HAP-1 (cell line): Measurements from ENCODE around the gene PRODH.
"Not testable (repeated sequence)": the region's sequence is repeated elsewhere in the genome, so short reads cannot be mapped to it uniquely, and the experiment has no call there.

Experiments
- DNase-seq, 2 experiments: peaks; one replicate each; pipeline ENCODE4 v3.0.0-alpha.2; 2016 to 2020; ENCODE audit warnings: low spot score in 2 of 2
- H3K27me3 ChIP-seq: fragments of 250-450 bp; sonication (Bioruptor Pico); 2 replicates; pipeline ENCODE4 v1.5.1; 2020; ENCODE audit warnings: low read depth, mild to moderate bottlenecking, moderate library complexity
- H3K36me3 ChIP-seq: fragments of 250-450 bp; sonication (Bioruptor Pico); replicated peaks from 2 replicates; pipeline ENCODE4 v1.5.1; 2020; ENCODE audit warnings: mild to moderate bottlenecking
- H3K4me1 ChIP-seq: fragments of 250-450 bp; sonication (Bioruptor Pico); 2 replicates; pipeline ENCODE4 v1.5.1; 2020; ENCODE audit warnings: mild to moderate bottlenecking
- H3K4me3 ChIP-seq: fragments of 250-450 bp; sonication (Bioruptor Pico); 2 replicates; pipeline ENCODE4 v1.5.1; 2020; ENCODE audit warnings: mild to moderate bottlenecking, moderate library complexity
- H3K9me3 ChIP-seq: fragments of 250-450 bp; sonication (Bioruptor Pico); 2 replicates; pipeline ENCODE4 v1.5.1; 2020; ENCODE audit warnings: mild to moderate bottlenecking, moderate library complexity
- in situ Hi-C: fragments of 300-500 bp; cut with MboI; formaldehyde crosslinking; loops from 3 replicates; pipeline ENCODE4 v1.14.3; 2020; ENCODE audit warnings: low sequenced_read_pairs, inconsistent platforms, mixed read lengths

PRODH gene

DNA sequence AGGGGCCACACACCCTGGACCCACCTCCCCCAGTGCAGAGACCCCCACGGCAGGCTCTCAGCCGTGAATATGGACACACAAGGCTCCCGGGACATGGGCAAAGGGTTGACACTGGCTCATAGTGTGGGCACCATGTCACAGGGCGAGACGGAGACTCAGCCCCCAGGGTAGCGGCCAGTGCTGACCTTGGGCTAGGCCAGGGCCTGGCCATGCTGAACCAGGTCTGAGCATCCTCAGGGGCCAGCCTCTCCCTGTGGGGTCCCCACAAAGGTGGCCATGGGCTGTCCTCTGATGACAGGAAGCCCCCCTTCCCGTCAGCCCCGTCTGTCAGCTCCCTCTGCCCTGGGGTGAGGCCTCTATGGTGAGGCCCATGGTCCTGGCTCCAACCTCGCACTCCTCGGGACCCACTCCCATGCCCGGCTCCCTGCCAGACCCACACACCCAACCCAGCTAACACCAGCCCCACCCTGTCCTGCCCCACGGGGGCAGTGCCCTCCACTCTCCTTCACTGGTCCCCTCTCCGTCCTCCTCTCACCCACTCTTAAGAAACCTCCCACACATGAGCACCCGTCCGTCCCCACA, 19.0 kb upstream of the PRODH start:
- Histone ChIP-seq H3K4me3 (no peak overlapping the region), H3K9me3 (no peaks in the 10 kb centered on the region), H3K27me3 (no peaks in the 10 kb centered on the region; the same call in 1 of the 2 replicates), H3K4me1 (no peaks in the 10 kb centered on the region), H3K36me3 (no peaks in the 10 kb centered on the region)
- in situ Hi-C loops: loop anchor here (10.0 to 25.0 kb wide), 2 partner anchors 482 to 680 kb away; partner anchors contain the start of genes C22orf39, HIRA and MRPL40
- DNase-seq: no peak

DNA sequence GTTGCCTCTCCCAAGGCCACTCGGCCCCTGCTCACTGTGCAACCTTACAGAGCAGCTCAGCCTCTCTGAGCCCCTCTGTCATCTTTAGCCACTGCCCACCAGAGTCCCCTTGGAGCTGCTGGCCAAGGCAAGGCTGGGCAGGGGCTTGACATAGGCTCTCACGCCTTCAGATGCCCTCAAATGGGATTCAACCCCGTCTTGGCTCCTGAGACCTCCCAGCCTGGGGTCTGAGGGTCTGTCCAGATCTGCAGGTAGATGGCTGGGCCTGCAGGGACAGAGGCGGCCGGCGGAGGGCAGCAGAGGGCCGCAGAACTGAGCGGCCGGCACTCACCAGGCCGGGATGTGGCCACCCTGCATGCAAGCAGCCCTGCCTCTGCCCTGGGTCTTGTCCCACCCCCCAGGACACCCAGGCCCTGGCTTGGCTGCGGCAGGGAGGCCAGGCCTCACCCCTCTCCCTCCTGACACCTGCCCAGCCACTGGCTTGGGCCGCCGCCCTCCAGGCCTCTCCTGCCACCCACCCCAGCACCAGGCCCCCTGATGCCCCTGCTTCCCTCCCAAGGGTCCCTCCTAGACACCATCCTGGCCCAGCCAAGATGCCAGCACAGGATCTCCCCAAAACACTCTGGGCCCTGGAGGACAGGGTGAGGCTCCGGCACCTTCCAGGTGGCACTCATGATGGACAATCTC, 18.4 kb upstream of the PRODH start:
- H3K36me3 ChIP-seq, H3K4me1 ChIP-seq, H3K4me3 ChIP-seq, H3K9me3 ChIP-seq, H3K27me3 ChIP-seq: not testable (repeated sequence)
- peak; percentile 63 to 85 for DNase-seq
- in situ Hi-C loops: loop anchor here (10.0 to 25.0 kb wide), 2 partner anchors 483 to 680 kb away; partner anchors contain the start of genes C22orf39, HIRA and MRPL40

DNA sequence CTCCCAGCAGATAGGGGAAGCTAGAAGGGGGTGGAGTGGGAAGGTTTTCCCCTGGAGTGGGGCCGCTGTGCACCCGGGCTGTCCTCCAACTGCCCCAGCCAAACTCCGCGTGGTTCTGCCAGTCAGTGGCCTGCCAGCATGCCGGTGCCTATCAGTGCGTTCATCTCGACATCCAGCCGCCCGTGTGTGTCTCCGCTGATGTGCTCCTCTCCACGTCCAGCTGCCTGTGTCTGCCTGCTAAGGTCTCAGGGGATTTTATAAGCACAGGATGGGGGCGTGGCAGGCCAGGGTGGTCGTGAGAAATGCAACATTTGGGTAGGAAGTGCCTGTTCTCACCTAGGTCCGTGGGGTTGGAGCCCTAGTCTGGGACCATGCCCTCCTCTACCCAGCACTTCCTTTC, 17.0 kb upstream of the PRODH start:
- not testable (repeated sequence) for H3K4me1 ChIP-seq, H3K27me3 ChIP-seq, DNase-seq, H3K4me3 ChIP-seq, H3K9me3 ChIP-seq, H3K36me3 ChIP-seq
- in situ Hi-C loops: loop anchor here (10.0 to 25.0 kb wide), 2 partner anchors 484 to 682 kb away; partner anchors contain the start of genes C22orf39, HIRA and MRPL40

DNA sequence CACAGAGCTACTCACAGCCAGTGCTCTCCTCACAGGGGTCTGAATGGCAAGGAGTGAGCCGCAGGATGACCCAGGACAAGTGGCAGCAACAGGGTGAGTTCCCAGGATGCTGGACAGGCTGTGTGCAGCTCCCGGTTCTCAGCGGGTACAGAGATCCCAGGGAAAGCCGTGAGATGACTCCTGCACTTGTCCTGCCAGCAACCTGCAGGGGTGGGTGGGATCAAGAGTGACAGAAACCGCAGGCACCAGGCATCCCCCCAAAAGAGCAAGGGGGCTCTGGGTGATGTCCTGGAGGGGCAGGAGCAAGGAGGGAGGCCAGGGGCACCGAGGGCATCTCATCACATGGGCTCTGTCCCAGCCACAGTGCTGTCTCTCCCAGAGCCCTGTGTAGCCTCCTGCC, 15.9 kb upstream of the PRODH start:
- H3K4me3 ChIP-seq: no peak overlapping the region
- peaks cover 12% of the 10 kb centered on the region for H3K4me1 ChIP-seq
- no peaks in the 10 kb centered on the region for H3K9me3 ChIP-seq
- no peak for DNase-seq
- H3K36me3 ChIP-seq: peaks cover 10% of the 10 kb centered on the region
- H3K27me3 ChIP-seq: no peaks in the 10 kb centered on the region
- in situ Hi-C loops: loop anchor here (10.0 to 25.0 kb wide), 2 partner anchors 485 to 683 kb away; partner anchors contain the start of genes C22orf39, HIRA and MRPL40

DNA sequence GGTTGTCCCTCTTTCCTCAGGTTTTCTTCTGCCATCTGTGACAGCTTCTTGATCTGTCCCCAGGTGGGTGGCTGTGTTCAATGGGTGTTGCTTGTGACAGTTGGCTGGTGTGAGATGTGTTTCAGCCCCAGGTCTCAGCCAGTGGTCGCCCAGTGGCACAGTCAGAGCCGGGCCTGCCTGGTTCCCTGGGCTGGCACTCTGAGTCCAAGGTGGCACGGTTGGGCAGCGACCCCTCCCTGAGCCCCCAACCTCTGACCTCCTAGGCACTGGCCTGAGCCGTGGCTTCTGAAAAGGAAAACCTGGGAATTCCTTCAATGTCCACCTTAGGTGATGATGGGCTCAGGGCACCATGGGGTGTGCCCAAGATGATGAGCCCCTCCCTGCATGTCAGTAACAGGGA, 14.0 kb upstream of the PRODH start:
- no peaks in the 10 kb centered on the region for H3K9me3 ChIP-seq
- peaks cover 12% of the 10 kb centered on the region for H3K4me1 ChIP-seq
- H3K36me3 ChIP-seq: peaks cover 10% of the 10 kb centered on the region
- in situ Hi-C loops: loop anchor here (10.0 to 25.0 kb wide), 2 partner anchors 487 to 685 kb away; partner anchors contain the start of genes C22orf39, HIRA and MRPL40
- no peak overlapping the region for H3K4me3 ChIP-seq
- no peaks in the 10 kb centered on the region for H3K27me3 ChIP-seq
- no peak for DNase-seq

DNA sequence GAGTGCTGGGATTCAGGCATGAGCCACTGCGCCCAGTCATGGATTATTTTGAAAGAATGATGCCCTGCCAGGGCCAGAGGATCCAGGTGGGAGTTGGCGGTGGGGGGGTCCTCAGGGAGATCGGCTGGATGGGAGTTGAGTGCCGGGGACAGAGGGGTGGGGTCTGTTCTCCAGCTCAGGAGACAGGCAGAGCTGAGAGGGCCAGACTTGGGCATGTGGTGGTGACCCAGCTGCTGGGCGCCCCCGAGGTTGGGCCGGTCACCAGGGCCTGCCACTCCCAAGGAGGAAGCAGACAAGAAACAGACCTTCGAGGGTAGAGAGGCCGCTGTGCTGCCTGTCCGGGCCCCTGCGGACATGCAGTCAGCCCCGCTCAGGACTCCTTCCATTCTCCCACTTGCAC, 11.8 kb upstream of the PRODH start:
- Histone ChIP-seq H3K27me3 (no peaks in the 10 kb centered on the region), H3K36me3 (peaks cover 10% of the 10 kb centered on the region), H3K9me3 (no peaks in the 10 kb centered on the region), H3K4me1 (peaks cover 12% of the 10 kb centered on the region), H3K4me3 (peak overlapping the region; percentile 13)
- DNase-seq: peak in 1 of 2 experiments; percentile 32
- in situ Hi-C loops: no loop called here

DNA sequence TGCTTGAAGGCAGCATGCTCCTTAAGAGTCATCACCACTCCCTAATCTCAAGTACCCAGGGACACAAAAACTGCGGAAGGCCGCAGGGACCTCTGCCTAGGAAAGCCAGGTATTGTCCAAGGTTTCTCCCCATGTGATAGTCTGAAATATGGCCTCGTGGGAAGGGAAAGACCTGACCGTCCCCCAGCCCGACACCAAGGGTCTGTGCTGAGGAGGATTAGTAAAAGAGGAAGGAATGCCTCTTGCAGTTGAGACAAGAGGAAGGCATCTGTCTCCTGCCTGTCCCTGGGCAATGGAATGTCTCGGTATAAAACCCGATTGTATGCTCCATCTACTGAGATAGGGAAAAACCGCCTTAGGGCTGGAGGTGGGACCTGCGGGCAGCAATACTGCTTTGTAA, 11.0 kb upstream of the PRODH start:
- H3K36me3 ChIP-seq, H3K9me3 ChIP-seq, H3K4me3 ChIP-seq, H3K27me3 ChIP-seq, in situ Hi-C loops: not testable (repeated sequence)
- H3K4me1 ChIP-seq: peaks cover 12% of the 10 kb centered on the region
- peak in 1 of 2 experiments; percentile 81 for DNase-seq

DNA sequence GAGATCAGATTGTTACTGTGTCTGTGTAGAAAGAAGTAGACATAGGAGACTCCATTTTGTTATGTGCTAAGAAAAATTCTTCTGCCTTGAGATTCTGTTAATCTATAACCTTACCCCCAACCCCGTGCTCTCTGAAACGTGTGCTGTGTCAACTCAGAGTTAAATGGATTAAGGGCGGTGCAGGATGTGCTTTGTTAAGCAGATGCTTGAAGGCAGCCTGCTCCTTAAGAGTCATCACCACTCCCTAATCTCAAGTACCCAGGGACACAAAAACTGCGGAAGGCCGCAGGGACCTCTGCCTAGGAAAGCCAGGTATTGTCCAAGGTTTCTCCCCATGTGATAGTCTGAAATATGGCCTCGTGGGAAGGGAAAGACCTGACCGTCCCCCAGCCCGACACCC, 2.6 kb upstream of the PRODH start:
- H3K9me3 ChIP-seq, in situ Hi-C loops, H3K36me3 ChIP-seq, H3K27me3 ChIP-seq, H3K4me3 ChIP-seq, H3K4me1 ChIP-seq: not testable (repeated sequence)
- peak in 1 of 2 experiments; percentile 74 for DNase-seq

DNA sequence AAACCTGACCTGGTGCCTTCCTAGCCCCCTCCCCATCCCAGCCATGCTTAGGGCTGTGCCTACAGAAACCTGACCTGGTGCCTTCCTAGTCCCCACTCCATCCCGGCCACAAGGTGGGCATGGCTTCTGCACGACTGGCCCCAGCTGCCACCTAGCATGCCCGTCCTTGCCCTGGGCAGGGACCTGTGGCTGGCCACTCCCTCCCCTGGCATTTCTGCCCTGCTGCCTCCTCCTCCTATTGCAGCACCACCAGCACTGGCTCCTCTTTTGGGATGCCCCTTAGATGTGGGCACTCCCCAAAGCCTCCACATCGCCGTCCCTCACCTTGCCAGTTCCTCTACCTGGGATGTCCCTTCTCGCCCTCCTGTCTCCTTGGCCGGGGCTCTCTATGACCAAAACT, 1.4 kb downstream of the PRODH start:
- H3K4me3 ChIP-seq, H3K4me1 ChIP-seq, H3K36me3 ChIP-seq, H3K9me3 ChIP-seq, DNase-seq, H3K27me3 ChIP-seq, in situ Hi-C loops: not testable (repeated sequence)

DNA sequence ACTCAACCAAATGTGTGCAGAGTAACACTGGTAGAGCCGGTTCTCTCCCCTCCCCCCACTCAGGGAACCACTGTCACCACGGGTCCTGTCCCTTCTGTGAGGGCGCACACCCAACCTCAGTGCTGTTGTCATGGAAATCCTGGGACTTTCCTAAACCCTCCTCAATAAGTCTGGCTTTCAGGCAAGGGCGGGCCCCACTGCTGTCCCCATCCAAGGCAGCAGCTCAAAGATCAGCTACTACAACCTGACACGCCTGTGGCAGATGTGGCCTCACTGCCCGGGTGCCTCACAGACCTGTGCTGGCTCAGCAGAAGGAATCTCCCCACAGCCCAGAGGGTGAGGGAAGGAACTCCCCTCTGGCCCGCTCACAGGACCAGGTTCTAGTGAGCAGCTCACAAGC, 2.2 kb downstream of the PRODH start:
- H3K4me3 ChIP-seq: no peak overlapping the region
- no peaks in the 10 kb centered on the region for H3K9me3 ChIP-seq
- in situ Hi-C loops: no loop called here
- no peaks in the 10 kb centered on the region for H3K4me1 ChIP-seq
- H3K36me3 ChIP-seq: no peaks in the 10 kb centered on the region
- no peak for DNase-seq
- H3K27me3 ChIP-seq: no peaks in the 10 kb centered on the region

DNA sequence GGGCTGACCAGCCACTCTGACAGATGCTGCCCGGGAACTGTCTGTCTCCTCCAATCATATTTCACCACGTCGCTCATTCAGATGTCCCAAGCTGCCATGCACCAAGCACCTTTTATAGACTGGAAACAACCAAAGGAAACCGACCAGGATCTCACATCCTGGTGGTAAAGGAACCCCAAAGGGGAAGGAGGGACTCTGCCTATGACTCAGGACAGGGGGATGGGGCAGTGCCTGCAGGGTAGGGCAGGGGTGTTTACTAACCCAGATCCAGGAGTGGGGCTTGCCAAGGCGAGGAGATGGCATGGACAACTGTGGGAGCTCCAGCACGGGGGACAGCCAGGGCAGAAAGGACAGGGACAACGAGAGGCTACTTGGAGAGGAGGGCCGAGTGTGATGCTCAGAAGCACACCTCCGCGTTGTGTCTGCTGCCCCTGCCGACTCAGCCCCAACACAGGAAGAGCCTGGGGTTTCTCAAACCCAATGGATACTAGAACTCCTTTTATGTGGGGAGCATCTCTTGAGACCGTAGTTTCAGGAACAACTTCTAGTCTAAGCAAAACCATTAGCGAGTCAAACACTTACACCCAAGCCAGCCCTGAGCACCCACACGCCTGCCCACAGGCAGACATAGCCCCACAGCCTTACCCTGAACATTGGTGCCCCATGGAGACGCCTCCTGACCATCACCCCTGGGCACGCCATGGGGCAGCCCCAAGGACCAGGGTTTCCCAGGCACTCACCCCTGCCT, 4.0 kb downstream of the PRODH start:
- Histone ChIP-seq H3K36me3 (no peaks in the 10 kb centered on the region), H3K4me3 (no peak overlapping the region), H3K27me3 (no peaks in the 10 kb centered on the region), H3K9me3 (no peaks in the 10 kb centered on the region), H3K4me1 (no peaks in the 10 kb centered on the region)
- in situ Hi-C loops: no loop called here
- no peak for DNase-seq

DNA sequence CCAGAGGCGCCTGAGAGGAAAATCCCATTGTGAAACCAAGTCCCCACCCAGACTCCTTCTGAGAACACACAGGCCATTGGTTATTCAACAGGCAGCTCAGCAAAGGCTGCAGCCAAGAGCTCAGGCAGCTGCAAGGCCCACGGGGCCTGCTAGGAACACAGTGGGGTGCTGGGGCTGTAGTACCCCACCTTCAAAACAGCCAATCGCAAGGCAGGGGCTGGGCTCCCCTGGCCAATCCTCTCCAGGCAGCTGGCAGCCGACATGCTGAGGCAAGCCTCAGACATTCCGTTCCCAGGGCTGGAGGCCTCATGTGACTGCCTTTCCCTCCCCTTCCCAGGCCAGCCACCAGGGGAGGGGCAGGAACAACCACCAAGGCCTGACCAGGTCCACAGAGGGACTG, 6.6 kb downstream of the PRODH start:
- Histone ChIP-seq H3K27me3 (no peaks in the 10 kb centered on the region), H3K4me1 (no peaks in the 10 kb centered on the region), H3K9me3 (no peaks in the 10 kb centered on the region), H3K36me3 (no peaks in the 10 kb centered on the region), H3K4me3 (no peak overlapping the region)
- peak in 1 of 2 experiments; percentile 41 for DNase-seq
- in situ Hi-C loops: no loop called here

DNA sequence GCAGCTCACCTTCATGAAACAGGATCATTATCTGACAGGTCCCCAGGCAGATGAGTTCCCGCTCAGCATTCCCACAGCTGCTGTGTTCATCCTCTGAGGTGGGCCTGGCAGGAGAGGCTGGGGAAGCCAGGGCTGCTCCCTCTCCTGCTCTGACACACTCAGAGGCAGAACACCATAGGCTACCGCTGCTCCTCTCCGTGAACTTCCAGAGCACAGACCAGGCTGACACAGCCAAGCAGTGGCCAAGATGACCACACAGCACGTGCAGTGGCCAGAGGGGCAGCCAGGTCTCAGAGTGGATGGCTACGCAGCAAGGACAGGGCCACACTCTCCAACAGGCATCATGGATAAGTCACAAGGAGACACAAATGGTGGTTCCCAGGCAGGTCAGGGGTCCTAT, 8.5 kb downstream of the PRODH start:
- no peaks in the 10 kb centered on the region for H3K36me3 ChIP-seq
- H3K9me3 ChIP-seq: no peaks in the 10 kb centered on the region
- H3K27me3 ChIP-seq: no peaks in the 10 kb centered on the region
- in situ Hi-C loops: no loop called here
- no peak for DNase-seq
- no peak overlapping the region for H3K4me3 ChIP-seq
- H3K4me1 ChIP-seq: no peaks in the 10 kb centered on the region

DNA sequence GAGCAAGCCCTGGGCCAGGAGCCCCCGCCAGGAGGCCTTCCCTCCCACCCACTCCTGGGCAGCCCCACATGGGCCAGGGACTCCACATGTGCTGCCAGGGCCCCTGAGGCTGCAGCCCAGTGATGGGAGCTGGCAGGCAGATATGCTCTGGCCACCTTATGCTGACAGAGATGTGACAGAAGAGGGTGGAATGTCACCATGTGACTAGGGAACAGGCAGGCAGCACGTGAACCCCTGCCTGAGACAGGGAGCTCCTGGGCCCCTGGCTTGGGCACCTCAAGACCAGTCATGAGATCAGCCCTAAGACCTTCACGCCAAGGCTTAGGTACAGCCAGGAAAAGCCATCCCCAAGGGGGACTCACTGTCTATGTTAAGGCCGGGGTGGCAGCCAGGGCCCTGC, 9.1 kb downstream of the PRODH start:
- Histone ChIP-seq H3K36me3 (no peaks in the 10 kb centered on the region), H3K9me3 (no peaks in the 10 kb centered on the region), H3K4me3 (no peak overlapping the region), H3K4me1 (no peaks in the 10 kb centered on the region), H3K27me3 (no peaks in the 10 kb centered on the region)
- DNase-seq: no peak
- in situ Hi-C loops: no loop called here
